PFSK-1 (cell line): Measurements from ENCODE around the gene GEMIN7.

Source experiments
- FOXP2 ChIP-seq: optimal IDR thresholded peaks from 2 replicates; pipeline ENCODE3; 2011; ENCODE audit warnings: borderline replicate concordance, control low read depth, inconsistent platforms; ENCODE audit not compliant: insufficient read depth; ENCODE audit errors: extremely low read length, extremely low read depth
- POLR2AphosphoS5 ChIP-seq: IDR thresholded peaks from 2 replicates; pipeline ENCODE4 v1.6.1; 2012; ENCODE audit warnings: low read depth, mild to moderate bottlenecking, control low read depth, low read length, moderate library complexity
- REST ChIP-seq, 2 experiments: IDR thresholded peaks; 2 replicates each; pipeline versions ENCODE4 v1.6.1 to v1.8.0; 2011 to 2012; ENCODE audit warnings: low read depth in 2 of 2, low read length in 2 of 2, control low read depth in 1 of 2, inconsistent platforms in 1 of 2, mild to moderate bottlenecking in 1 of 2, moderate library complexity in 1 of 2; ENCODE audit not compliant: insufficient read depth in 1 of 2
- SIN3A ChIP-seq: IDR thresholded peaks from 2 replicates; pipeline ENCODE4 v1.6.1; 2012; ENCODE audit warnings: mild to moderate bottlenecking, low read length, moderate library complexity, borderline replicate concordance; ENCODE audit not compliant: insufficient read depth
- TAF1 ChIP-seq: IDR thresholded peaks from 2 replicates; pipeline ENCODE4 v1.6.1; 2012; ENCODE audit warnings: low read length, control low read depth, borderline replicate concordance; ENCODE audit not compliant: insufficient read depth

GEMIN7 gene

GRCh38 chr19:45078390-45079062, 534 bp upstream of the GEMIN7 start:
- TF ChIP-seq REST (IDR thresholded peaks at IDR 0.05; ENCODE audit: insufficient read depth in 1 of 2, low read depth in 2 of 2, low read length in 2 of 2) = no peak
- no peak for TF ChIP-seq SIN3A
- no peak for TF ChIP-seq POLR2AphosphoS5
- no peak for TF ChIP-seq FOXP2
- TF ChIP-seq TAF1 = no peak

- no peak for TF ChIP-seq FOXP2
- TF ChIP-seq TAF1 = no peak
- no peak for TF ChIP-seq POLR2AphosphoS5
- no peak for TF ChIP-seq SIN3A
- TF ChIP-seq REST (IDR thresholded peaks at IDR 0.05; ENCODE audit: insufficient read depth in 1 of 2, low read depth in 2 of 2, low read length in 2 of 2) = no peak
Observed at GRCh38 chr19:45079911-45080370, 881 bp downstream of the GEMIN7 start.

GRCh38 chr19:45082170-45082569, 3.1 kb downstream of the GEMIN7 start:
- TF ChIP-seq POLR2AphosphoS5 (no peak), FOXP2 (no peak), SIN3A (no peak), TAF1 (no peak), REST (IDR thresholded peaks at IDR 0.05; ENCODE audit: insufficient read depth in 1 of 2, low read depth in 2 of 2, low read length in 2 of 2) (no peak)

GRCh38 chr19:45086480-45086879, 7.4 kb downstream of the GEMIN7 start:
- TF ChIP-seq TAF1 (no peak), POLR2AphosphoS5 (no peak), FOXP2 (no peak), REST (IDR thresholded peaks at IDR 0.05; ENCODE audit: insufficient read depth in 1 of 2, low read depth in 2 of 2, low read length in 2 of 2) (no peak)

GRCh38 chr19:45087531-45087930, 8.5 kb downstream of the GEMIN7 start:
- TF ChIP-seq FOXP2 = no peak
- TF ChIP-seq POLR2AphosphoS5 = no peak
- TF ChIP-seq SIN3A = no peak
- TF ChIP-seq REST (IDR thresholded peaks at IDR 0.05; ENCODE audit: insufficient read depth in 1 of 2, low read depth in 2 of 2, low read length in 2 of 2) = no peak
